ENCODE measurements around the gene PAM.

GRCh38 chr5:102888483-102888882 lies 133.4 kb downstream of the PAM start:
- TF ChIP-seq ZNF639 (CRISPR knock-in tag; conservative IDR thresholded peaks at IDR 0.05) (no peak), NFIC (IDR thresholded peaks at IDR 0.05; ENCODE audit: low read length) (no peak), THAP11 (CRISPR knock-in tag; IDR thresholded peaks at IDR 0.05) (no peak), NCOR1 (IDR thresholded peaks at IDR 0.05; ENCODE audit: borderline replicate concordance, low read length) (no peak), ZNF558 (CRISPR knock-in tag; IDR thresholded peaks at IDR 0.05; ENCODE audit: borderline replicate concordance) (no peak)
